HCT116 (cell line): ENCODE data around the gene PRKAR2A. TPM values are rescaled to one million over a fixed set of nuclear protein-coding genes. Genes with fewer than 3 reads are reported as not detected.

ENCODE experiments used
- ATAC-seq: fragments of 200-7000 bp; cut with Tn5 transposase; 2 replicates; pipeline ENCODE4 v1.9.1; 2020; ENCODE audit warnings: mild to moderate bottlenecking, moderate library complexity
- BruUV-seq: library from RNA; stranded (reverse); fragments of 400-500 nt; replicated peaks from 2 replicates; lab custom pipeline; 2021; lab: Mats Ljungman, UMichigan
- CTCF ChIA-PET: fragments of 300-600 bp; sonication (Branson Sonifier 250); formaldehyde crosslinking; loops from one replicate; lab custom pipeline; 2021; ENCODE audit warnings: antibody characterized with exemption; lab: Charles Lee
- POLR2A ChIA-PET: fragments of 300-600, 350-600 bp; sonication (Branson Sonifier 250); formaldehyde crosslinking; loops from one replicate; lab custom pipeline; 2021; ENCODE audit warnings: antibody characterized with exemption; lab: Charles Lee
- RAD21 ChIA-PET, 2 experiments: fragments of 300-600 bp; sonication (Branson Sonifier 250); formaldehyde crosslinking; loops; one replicate each; lab custom pipeline; 2023; ENCODE audit warnings: low total read pairs in 2 of 2; ENCODE audit not compliant: uncharacterized antibody in 2 of 2, unreplicated experiment in 2 of 2, low non-redundant PET in 1 of 2; lab: Charles Lee
- DNase-seq: peaks from one replicate; pipeline ENCODE4 v3.0.0-alpha.2; 2010; ENCODE audit warnings: low read depth, low spot score
- H2AFZ ChIP-seq: fragments of 200-600 bp; shearing (Covaris generic), sonication (generic); 2 replicates; pipeline ENCODE4 v1.6.1; 2017; ENCODE audit warnings: low read depth, mixed run types, mixed read lengths, antibody characterized with exemption, low read length; ENCODE audit not compliant: poor library complexity, severe bottlenecking
- H3K27ac ChIP-seq: 2 replicates; pipeline ENCODE4 v1.5.1; 2012; ENCODE audit warnings: low read depth, low read length
- H3K27me3 ChIP-seq: fragments of 200-600 bp; sonication (generic); 2 replicates; pipeline ENCODE4 v1.6.1; 2016; ENCODE audit warnings: mixed run types, low read length, mixed read lengths; ENCODE audit not compliant: insufficient read depth
- H3K36me3 ChIP-seq, 2 experiments: fragments of 200-500 bp in 1 of 2; fragments of 200-600 bp in 1 of 2; sonication (Bioruptor generic) in 1 of 2; sonication (generic) in 1 of 2; 2 replicates each; pipeline versions ENCODE4 v1.5.1 to v1.6.1; 2014 to 2016; ENCODE audit warnings: low read length in 2 of 2, inconsistent platforms in 1 of 2, mixed read lengths in 1 of 2, mixed run types in 1 of 2; ENCODE audit not compliant: insufficient read depth in 2 of 2, control insufficient read depth in 1 of 2
- H3K4me1 ChIP-seq, 2 experiments: fragments of 200-600 bp in 1 of 2; sonication (generic) in 1 of 2; 2 replicates each; pipeline versions ENCODE4 v1.5.1 to v1.6.1; 2012 to 2017; ENCODE audit warnings: low read length in 2 of 2, inconsistent platforms in 1 of 2, mild to moderate bottlenecking in 1 of 2, mixed read lengths in 1 of 2, mixed run types in 1 of 2, moderate library complexity in 1 of 2; ENCODE audit not compliant: insufficient read depth in 2 of 2, control insufficient read depth in 1 of 2
- H3K4me2 ChIP-seq: fragments of 200-600 bp; sonication (generic); 2 replicates; pipeline ENCODE4 v1.6.1; 2017; ENCODE audit warnings: mixed run types, low read length, mixed read lengths
- H3K4me3 ChIP-seq, 2 experiments: fragments of 200-600 bp in 1 of 2; sonication (generic) in 1 of 2; replicated peaks in 1 of 2; 2 replicates each; pipeline ENCODE4 v1.5.1; 2011 to 2016; ENCODE audit warnings: low read length in 2 of 2, control low read depth in 1 of 2, low read depth in 1 of 2, mild to moderate bottlenecking in 1 of 2, mixed read lengths in 1 of 2, mixed run types in 1 of 2
- H3K79me2 ChIP-seq: fragments of 200-600 bp; sonication (generic); 2 replicates; pipeline ENCODE4 v1.6.1; 2017; ENCODE audit warnings: mild to moderate bottlenecking, mixed run types, low read length, moderate library complexity, mixed read lengths; ENCODE audit not compliant: insufficient read depth
- H3K9ac ChIP-seq: fragments of 200-600 bp; sonication (generic); 2 replicates; pipeline ENCODE4 v1.6.1; 2016; ENCODE audit warnings: low read length, mixed read lengths
- H3K9me2 ChIP-seq: fragments of 200-600 bp; sonication (generic), shearing (Covaris generic); 2 replicates; pipeline ENCODE4 v1.6.1; 2017; ENCODE audit warnings: mixed run types, mild to moderate bottlenecking, moderate library complexity; ENCODE audit not compliant: insufficient read depth
- H3K9me3 ChIP-seq, 2 experiments: fragments of 200-500 bp in 1 of 2; fragments of 200-600 bp in 1 of 2; sonication (Bioruptor generic) in 1 of 2; sonication (generic) in 1 of 2; 2 replicates each; pipeline ENCODE4 v1.6.1; 2014 to 2017; ENCODE audit warnings: low read length in 2 of 2, mixed read lengths in 2 of 2, inconsistent platforms in 1 of 2, low read depth in 1 of 2, mild to moderate bottlenecking in 1 of 2, mixed run types in 1 of 2, moderate library complexity in 1 of 2; ENCODE audit not compliant: control insufficient read depth in 1 of 2, insufficient read depth in 1 of 2
- H4K20me1 ChIP-seq: fragments of 200-600 bp; sonication (generic), shearing (Covaris generic); 2 replicates; pipeline ENCODE4 v1.6.1; 2017; ENCODE audit warnings: mixed run types, mild to moderate bottlenecking, moderate library complexity; ENCODE audit not compliant: insufficient read depth
- CEBPB ChIP-seq: IDR thresholded peaks from 2 replicates; pipeline ENCODE4 v1.6.1; 2012; ENCODE audit warnings: low read depth
- EGR1 ChIP-seq: IDR thresholded peaks from 2 replicates; pipeline ENCODE4 v1.6.1; 2012; ENCODE audit warnings: low read depth
- ELF1 ChIP-seq: IDR thresholded peaks from 2 replicates; pipeline ENCODE4 v1.6.1; 2012; ENCODE audit warnings: low read depth, borderline replicate concordance
- EZH2 ChIP-seq: fragments of 200-600 bp; sonication (generic); IDR thresholded peaks from 2 replicates; pipeline ENCODE4 v1.6.1; 2017; ENCODE audit warnings: antibody characterized with exemption, mixed run types
- JUND ChIP-seq: IDR thresholded peaks from 2 replicates; pipeline ENCODE4 v1.6.1; 2012
- RAD21 ChIP-seq: IDR thresholded peaks from 2 replicates; pipeline ENCODE4 v1.6.1; 2012; ENCODE audit warnings: low read depth, mild to moderate bottlenecking
- REST ChIP-seq: IDR thresholded peaks from 2 replicates; pipeline ENCODE4 v1.6.1; 2012; ENCODE audit warnings: low read depth
- SIN3A ChIP-seq: IDR thresholded peaks from 2 replicates; pipeline ENCODE4 v1.6.1; 2012; ENCODE audit warnings: low read depth
- SP1 ChIP-seq: IDR thresholded peaks from 2 replicates; pipeline ENCODE4 v1.6.1; 2012; ENCODE audit warnings: low read depth
- SRF ChIP-seq: IDR thresholded peaks from 2 replicates; pipeline ENCODE4 v1.6.1; 2012; ENCODE audit warnings: low read depth
- TCF7L2 ChIP-seq: IDR thresholded peaks from 2 replicates; pipeline ENCODE4 v1.7.0; 2011; ENCODE audit warnings: borderline replicate concordance, inconsistent platforms; ENCODE audit not compliant: insufficient read depth, insufficient read length; ENCODE audit errors: extremely low read depth
- YY1 ChIP-seq: IDR thresholded peaks from 2 replicates; pipeline ENCODE4 v1.6.1; 2011; ENCODE audit warnings: low read length, low read depth, moderate library complexity, mild to moderate bottlenecking; ENCODE audit not compliant: insufficient replicate concordance; ENCODE audit errors: extremely low read depth
- ZBTB33 ChIP-seq: IDR thresholded peaks from 2 replicates; pipeline ENCODE4 v1.6.1; 2011; ENCODE audit warnings: mild to moderate bottlenecking, low read length, moderate library complexity; ENCODE audit not compliant: insufficient replicate concordance; ENCODE audit errors: extremely low read depth
- ZFX ChIP-seq: fragments of 450-650 bp; IDR thresholded peaks from 2 replicates; pipeline ENCODE4 v1.6.1; 2017
- intact Hi-C: fragments of 100-400 bp; cut with micrococcal nuclease; formaldehyde crosslinking; loops from 2 replicates; pipeline ENCODE4 v1.10.0; 2022
- total RNA-seq: library from RNA; stranded (reverse); gene quantifications from one replicate; pipeline ENCODE4 v1.2.1, GENCODE V29; 2021; ENCODE audit not compliant: unreplicated experiment
- TF ChIP-seq, protein P1 (sequence below): IDR thresholded peaks from 2 replicates; pipeline ENCODE4 v1.6.1; 2012
- TF ChIP-seq, protein P2 (sequence below), 3 experiments: fragments of 200-600 bp in 1 of 3; sonication (generic) in 1 of 3; IDR thresholded peaks in 2 of 3; conservative IDR thresholded peaks in 1 of 3; 2 replicates each; pipeline ENCODE4 v1.5.1; 2012 to 2017; ENCODE audit warnings: low read depth in 2 of 3, low read length in 2 of 3, antibody characterized with exemption in 1 of 3, borderline replicate concordance in 1 of 3, control low read depth in 1 of 3, mild to moderate bottlenecking in 1 of 3, mixed read lengths in 1 of 3, mixed run types in 1 of 3, moderate library complexity in 1 of 3; ENCODE audit not compliant: insufficient read depth in 1 of 3
- TF ChIP-seq, protein P3 (sequence below): IDR thresholded peaks from 2 replicates; pipeline ENCODE4 v1.6.1; 2012

Gene PRKAR2A
- total RNA-seq, 1 experiment from 2014 or later, result 63.3 TPM

- Histone ChIP-seq H4K20me1 (no peaks in the 10 kb centered on the region), H3K9me3 (no peaks in the 10 kb centered on the region), H2AFZ (no peak overlapping the region), H3K27ac (no peak overlapping the region), H3K4me1 (peaks cover 11 to 12% of the 10 kb centered on the region in 2 experiments), H3K4me2 (no peak overlapping the region), H3K9ac (no peak overlapping the region), H3K9me2 (no peaks in the 10 kb centered on the region), H3K4me3 (no peak overlapping the region), H3K79me2 (no peaks in the 10 kb centered on the region), H3K36me3 (no peaks in the 10 kb centered on the region), H3K27me3 (no peaks in the 10 kb centered on the region)
- DNase-seq, result no peak
- POLR2A ChIA-PET, result interaction anchor here (1.5 kb wide), 1 partner anchor 22 kb away, joined by 8 read pairs; the partner anchor contains the start of gene IP6K2
- CTCF ChIA-PET, result interaction anchor here (0.8 to 2.1 kb wide), 20 partner anchors 8 to 338 kb away, joined by 3 to 12 read pairs (median 3); partner anchors contain the start of genes IP6K2 and WDR6
- ATAC-seq, result no peak
- RAD21 ChIA-PET, result interaction anchor here in 1 of 2 experiments (0.6 kb wide), 1 partner anchor 184 kb away, joined by 3 read pairs; no protein-coding TSS in a partner anchor
- intact Hi-C loops, result no loop called here
- no TSS peak for BruUV-seq
- no peak for TF ChIP-seq ZBTB33
- no peak for TF ChIP-seq SRF
- no peak for TF ChIP-seq YY1
- TF ChIP-seq JUND, result no peak
- TF ChIP-seq CEBPB, result no peak
- TF ChIP-seq, protein P1, sequence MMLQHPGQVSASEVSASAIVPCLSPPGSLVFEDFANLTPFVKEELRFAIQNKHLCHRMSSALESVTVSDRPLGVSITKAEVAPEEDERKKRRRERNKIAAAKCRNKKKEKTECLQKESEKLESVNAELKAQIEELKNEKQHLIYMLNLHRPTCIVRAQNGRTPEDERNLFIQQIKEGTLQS, result no peak
- TF ChIP-seq ELF1, result no peak
- TF ChIP-seq ZFX, result no peak
- no peak for TF ChIP-seq TCF7L2
- no peak for TF ChIP-seq RAD21
- TF ChIP-seq, protein P2, sequence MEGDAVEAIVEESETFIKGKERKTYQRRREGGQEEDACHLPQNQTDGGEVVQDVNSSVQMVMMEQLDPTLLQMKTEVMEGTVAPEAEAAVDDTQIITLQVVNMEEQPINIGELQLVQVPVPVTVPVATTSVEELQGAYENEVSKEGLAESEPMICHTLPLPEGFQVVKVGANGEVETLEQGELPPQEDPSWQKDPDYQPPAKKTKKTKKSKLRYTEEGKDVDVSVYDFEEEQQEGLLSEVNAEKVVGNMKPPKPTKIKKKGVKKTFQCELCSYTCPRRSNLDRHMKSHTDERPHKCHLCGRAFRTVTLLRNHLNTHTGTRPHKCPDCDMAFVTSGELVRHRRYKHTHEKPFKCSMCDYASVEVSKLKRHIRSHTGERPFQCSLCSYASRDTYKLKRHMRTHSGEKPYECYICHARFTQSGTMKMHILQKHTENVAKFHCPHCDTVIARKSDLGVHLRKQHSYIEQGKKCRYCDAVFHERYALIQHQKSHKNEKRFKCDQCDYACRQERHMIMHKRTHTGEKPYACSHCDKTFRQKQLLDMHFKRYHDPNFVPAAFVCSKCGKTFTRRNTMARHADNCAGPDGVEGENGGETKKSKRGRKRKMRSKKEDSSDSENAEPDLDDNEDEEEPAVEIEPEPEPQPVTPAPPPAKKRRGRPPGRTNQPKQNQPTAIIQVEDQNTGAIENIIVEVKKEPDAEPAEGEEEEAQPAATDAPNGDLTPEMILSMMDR (IDR thresholded peaks at IDR 0.05 in 2 of 3, conservative IDR thresholded peaks at IDR 0.05 in 1 of 3; ENCODE audit: borderline replicate concordance in 1 of 3, insufficient read depth in 1 of 3, low read depth in 2 of 3, low read length in 2 of 3), result no peak
- TF ChIP-seq EGR1, result no peak
- no peak for TF ChIP-seq REST
- TF ChIP-seq SIN3A, result no peak
- TF ChIP-seq, protein P3, sequence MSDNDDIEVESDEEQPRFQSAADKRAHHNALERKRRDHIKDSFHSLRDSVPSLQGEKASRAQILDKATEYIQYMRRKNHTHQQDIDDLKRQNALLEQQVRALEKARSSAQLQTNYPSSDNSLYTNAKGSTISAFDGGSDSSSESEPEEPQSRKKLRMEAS, result no peak
- TF ChIP-seq EZH2, result no peak
- TF ChIP-seq SP1, result no peak
- TF ChIP-seq, all 23 proteins: peak for 0
These were observed 108.6 kb downstream of the PRKAR2A start for GRCh38 chr3:48738926-48739616.
